Stomach (tissue), 4 donors: ENCODE results near the gene FCN1.

Source experiments
- EP300 ChIP-seq: sonication (generic); formaldehyde crosslinking; IDR thresholded peaks from one replicate; pipeline ENCODE4 v1.6.1; 2017; ENCODE audit warnings: antibody characterized with exemption
- POLR2A ChIP-seq, 4 donors: fragments of 450-650 bp; IDR thresholded peaks; one replicate each; pipeline ENCODE4 v1.6.1; 2016; ENCODE audit warnings: antibody characterized with exemption in 4 of 4, control low read depth in 2 of 4, mild to moderate bottlenecking in 1 of 4, moderate library complexity in 1 of 4
- POLR2AphosphoS5 ChIP-seq, 3 donors: sonication (generic); formaldehyde crosslinking; IDR thresholded peaks; one replicate each; pipeline ENCODE4 v1.6.1; 2016; ENCODE audit warnings: antibody characterized with exemption in 3 of 3
- TF ChIP-seq, protein P1 (sequence below), 7 experiments: fragments of 450-650 bp in 4 of 7; fragments of 200-600 bp in 3 of 7; sonication (generic) in 3 of 7; IDR thresholded peaks; one replicate each; pipeline ENCODE4 v1.5.1; 2016 to 2019; ENCODE audit warnings: antibody characterized with exemption in 7 of 7, control low read depth in 2 of 7, mild to moderate bottlenecking in 1 of 7

DNA sequence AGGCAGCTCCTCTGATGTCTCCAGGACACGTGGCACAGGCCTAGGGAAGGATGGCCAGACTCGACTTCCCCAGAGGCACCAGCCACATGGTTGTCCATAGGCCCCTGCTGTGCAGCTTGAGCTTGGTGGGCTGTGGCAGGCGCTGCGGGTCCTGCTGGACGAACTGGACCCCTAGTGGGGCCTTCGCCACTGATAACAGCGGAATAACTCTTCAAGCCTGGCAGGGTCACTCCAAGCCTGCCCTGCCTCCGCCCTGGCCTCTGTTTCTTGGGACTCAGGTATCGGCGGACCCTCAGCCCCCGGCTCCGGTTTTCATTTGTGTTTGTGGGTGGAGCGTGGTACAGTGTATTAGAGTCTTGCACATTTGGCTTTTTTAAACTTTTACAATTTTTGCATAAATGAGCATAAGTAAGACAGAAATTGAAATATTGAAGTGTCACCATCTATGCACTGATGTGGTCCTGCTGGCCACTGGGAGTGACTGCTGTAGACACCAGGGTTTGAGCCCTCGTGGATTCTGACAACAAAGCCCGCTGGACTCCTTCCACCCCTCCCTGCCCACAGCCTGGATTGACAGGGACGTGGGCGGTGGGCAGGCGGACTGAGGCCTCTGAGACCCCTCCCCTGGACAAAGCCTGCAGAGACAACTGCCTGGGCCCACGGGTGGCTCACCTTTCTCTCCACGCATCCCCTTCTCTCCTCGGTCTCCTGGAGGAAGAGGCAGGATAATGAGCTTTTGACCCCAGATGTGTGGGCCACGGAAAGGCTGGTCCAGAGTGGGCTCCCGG is 3.8 kb downstream of the FCN1 start:
- TF ChIP-seq, protein P1, sequence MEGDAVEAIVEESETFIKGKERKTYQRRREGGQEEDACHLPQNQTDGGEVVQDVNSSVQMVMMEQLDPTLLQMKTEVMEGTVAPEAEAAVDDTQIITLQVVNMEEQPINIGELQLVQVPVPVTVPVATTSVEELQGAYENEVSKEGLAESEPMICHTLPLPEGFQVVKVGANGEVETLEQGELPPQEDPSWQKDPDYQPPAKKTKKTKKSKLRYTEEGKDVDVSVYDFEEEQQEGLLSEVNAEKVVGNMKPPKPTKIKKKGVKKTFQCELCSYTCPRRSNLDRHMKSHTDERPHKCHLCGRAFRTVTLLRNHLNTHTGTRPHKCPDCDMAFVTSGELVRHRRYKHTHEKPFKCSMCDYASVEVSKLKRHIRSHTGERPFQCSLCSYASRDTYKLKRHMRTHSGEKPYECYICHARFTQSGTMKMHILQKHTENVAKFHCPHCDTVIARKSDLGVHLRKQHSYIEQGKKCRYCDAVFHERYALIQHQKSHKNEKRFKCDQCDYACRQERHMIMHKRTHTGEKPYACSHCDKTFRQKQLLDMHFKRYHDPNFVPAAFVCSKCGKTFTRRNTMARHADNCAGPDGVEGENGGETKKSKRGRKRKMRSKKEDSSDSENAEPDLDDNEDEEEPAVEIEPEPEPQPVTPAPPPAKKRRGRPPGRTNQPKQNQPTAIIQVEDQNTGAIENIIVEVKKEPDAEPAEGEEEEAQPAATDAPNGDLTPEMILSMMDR (IDR thresholded peaks at IDR 0.05): no peak
- TF ChIP-seq POLR2AphosphoS5 (IDR thresholded peaks at IDR 0.05) (no peak), POLR2A (IDR thresholded peaks at IDR 0.05) (no peak), EP300 (no peak)
